ENCODE data around the gene RNF103. TPM values are rescaled to one million over a fixed set of nuclear protein-coding genes. Genes with fewer than 3 reads are reported as not detected.

Gene RNF103
- total RNA-seq, 1 experiment from 2014 or later: 24.5 TPM

- H3K4me1 ChIP-seq (replicated peaks; ENCODE audit: insufficient read depth): no peaks in the 10 kb centered on the region
- no peaks in the 10 kb centered on the region for H3K9me2 ChIP-seq (ENCODE audit: insufficient read depth)
- no peaks in the 10 kb centered on the region for H3K9me3 ChIP-seq (ENCODE audit: insufficient read depth, low read depth)
- H3K36me3 ChIP-seq (ENCODE audit: low read depth): no peaks in the 10 kb centered on the region
- no peaks in the 10 kb centered on the region for H3K27me3 ChIP-seq (ENCODE audit: insufficient read depth, low read depth)
- no peaks in the 10 kb centered on the region for H3K79me2 ChIP-seq (ENCODE audit: low read depth)
- H4K20me1 ChIP-seq (ENCODE audit: insufficient read depth): no peaks in the 10 kb centered on the region
- no peak for DNase-seq
- intact Hi-C loops (cut with micrococcal nuclease; ENCODE audit: unreplicated experiment): no loop called here
- no peak for TF ChIP-seq EZH2 (IDR thresholded peaks at IDR 0.05; ENCODE audit: low read depth)
- ChIA-PET POLR2A (ENCODE audit: unreplicated experiment) (no interaction called here), CTCF (no interaction called here)
- no peak overlapping the region for H3K4me2 ChIP-seq
- no peak overlapping the region for H3K4me3 ChIP-seq
- no peaks in the 10 kb centered on the region for H3F3A ChIP-seq (ENCODE audit: insufficient read depth, low read depth)
- BruUV-seq (replicated peaks): no TSS peak
- no peak overlapping the region for H3K27ac ChIP-seq
- no peak overlapping the region for H2AFZ ChIP-seq
Observed at GRCh38 chr2:86633155-86633651, 9.5 kb upstream of the RNF103 start.

DNA sequence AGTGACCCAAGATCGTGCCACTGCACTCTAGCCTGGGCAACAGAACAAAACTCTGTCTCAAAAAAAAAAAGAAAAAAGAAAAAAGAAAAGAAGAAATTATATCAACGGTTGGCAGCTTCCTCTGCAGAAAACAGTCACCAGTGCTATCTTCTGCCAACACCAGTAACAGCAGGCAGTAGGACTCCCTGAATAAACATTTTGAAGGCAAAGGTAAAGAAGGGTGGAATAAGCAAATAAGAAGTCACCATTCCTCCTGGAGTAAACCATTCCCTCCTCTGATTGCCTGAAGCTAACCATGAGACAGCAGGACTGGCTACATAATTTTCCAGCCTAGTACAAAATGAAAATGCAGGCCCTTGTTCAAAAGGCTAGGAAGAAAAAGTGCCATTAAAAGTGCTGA lies 9.0 kb upstream of the RNF103 start:
- Histone ChIP-seq H3K27me3 (ENCODE audit: insufficient read depth, low read depth) (no peaks in the 10 kb centered on the region), H4K20me1 (ENCODE audit: insufficient read depth) (no peaks in the 10 kb centered on the region), H3K36me3 (ENCODE audit: low read depth) (no peaks in the 10 kb centered on the region), H3K27ac (no peak overlapping the region), H3F3A (ENCODE audit: insufficient read depth, low read depth) (no peaks in the 10 kb centered on the region), H3K9me3 (ENCODE audit: insufficient read depth, low read depth) (no peaks in the 10 kb centered on the region), H3K9me2 (ENCODE audit: insufficient read depth) (no peaks in the 10 kb centered on the region), H3K79me2 (ENCODE audit: low read depth) (no peaks in the 10 kb centered on the region), H3K4me3 (no peak overlapping the region), H2AFZ (no peak overlapping the region), H3K4me2 (no peak overlapping the region), H3K4me1 (replicated peaks; ENCODE audit: insufficient read depth) (no peaks in the 10 kb centered on the region)
- intact Hi-C loops (cut with micrococcal nuclease; ENCODE audit: unreplicated experiment): no loop called here
- ChIA-PET CTCF (no interaction called here), POLR2A (ENCODE audit: unreplicated experiment) (interaction anchor here (0.6 kb wide), 1 partner anchor 45 kb away, joined by 5 read pairs; no protein-coding TSS in a partner anchor)
- no peak for TF ChIP-seq EZH2 (IDR thresholded peaks at IDR 0.05; ENCODE audit: low read depth)
- TF ChIP-seq CTCF (conservative IDR thresholded peaks at IDR 0.05): no peak
- DNase-seq: no peak
- BruUV-seq (replicated peaks): no TSS peak

GRCh38 chr2:86631846-86632485 lies 8.3 kb upstream of the RNF103 start:
- H3F3A ChIP-seq (ENCODE audit: insufficient read depth, low read depth): no peaks in the 10 kb centered on the region
- BruUV-seq (replicated peaks): no TSS peak
- no peaks in the 10 kb centered on the region for H3K36me3 ChIP-seq (ENCODE audit: low read depth)
- no peaks in the 10 kb centered on the region for H3K9me3 ChIP-seq (ENCODE audit: insufficient read depth, low read depth)
- TF ChIP-seq EZH2 (IDR thresholded peaks at IDR 0.05; ENCODE audit: low read depth): no peak
- no peaks in the 10 kb centered on the region for H3K9me2 ChIP-seq (ENCODE audit: insufficient read depth)
- DNase-seq: no peak
- POLR2A ChIA-PET (ENCODE audit: unreplicated experiment): interaction anchor here (0.6 kb wide), 1 partner anchor 46 kb away, joined by 5 read pairs; no protein-coding TSS in a partner anchor
- H2AFZ ChIP-seq: no peak overlapping the region
- no peak overlapping the region for H3K4me3 ChIP-seq
- H3K27ac ChIP-seq: no peak overlapping the region
- no peaks in the 10 kb centered on the region for H3K4me1 ChIP-seq (replicated peaks; ENCODE audit: insufficient read depth)
- intact Hi-C loops (cut with micrococcal nuclease; ENCODE audit: unreplicated experiment): no loop called here
- no peaks in the 10 kb centered on the region for H3K79me2 ChIP-seq (ENCODE audit: low read depth)
- H3K27me3 ChIP-seq (ENCODE audit: insufficient read depth, low read depth): no peaks in the 10 kb centered on the region
- no peak overlapping the region for H3K4me2 ChIP-seq
- H4K20me1 ChIP-seq (ENCODE audit: insufficient read depth): no peaks in the 10 kb centered on the region
- CTCF ChIA-PET: no interaction called here

- H3K79me2 ChIP-seq (ENCODE audit: low read depth): no peaks in the 10 kb centered on the region
- H3K36me3 ChIP-seq (ENCODE audit: low read depth): no peaks in the 10 kb centered on the region
- no peaks in the 10 kb centered on the region for H4K20me1 ChIP-seq (ENCODE audit: insufficient read depth)
- TF ChIP-seq CTCF (conservative IDR thresholded peaks at IDR 0.05) (no peak), EZH2 (IDR thresholded peaks at IDR 0.05; ENCODE audit: low read depth) (no peak)
- H3K9me2 ChIP-seq (ENCODE audit: insufficient read depth): no peaks in the 10 kb centered on the region
- H3F3A ChIP-seq (ENCODE audit: insufficient read depth, low read depth): peaks cover 10% of the 10 kb centered on the region; the same call in 1 of the 2 replicates
- no peak overlapping the region for H3K27ac ChIP-seq
- ChIA-PET CTCF (no interaction called here), POLR2A (ENCODE audit: unreplicated experiment) (no interaction called here)
- no peaks in the 10 kb centered on the region for H3K9me3 ChIP-seq (ENCODE audit: insufficient read depth, low read depth)
- DNase-seq: no peak
- no peak overlapping the region for H3K4me3 ChIP-seq
- H2AFZ ChIP-seq: no peak overlapping the region
- H3K4me1 ChIP-seq (replicated peaks; ENCODE audit: insufficient read depth): peaks cover 5% of the 10 kb centered on the region
- intact Hi-C loops (cut with micrococcal nuclease; ENCODE audit: unreplicated experiment): no loop called here
- no peak overlapping the region for H3K4me2 ChIP-seq
- no TSS peak for BruUV-seq (replicated peaks)
- H3K27me3 ChIP-seq (ENCODE audit: insufficient read depth, low read depth): no peaks in the 10 kb centered on the region
Observed at GRCh38 chr2:86628091-86628522, 4.4 kb upstream of the RNF103 start.

Measured in PC-9 (cell line).